GM18858 (cell line): ENCODE data around the gene FBXL7.

ENCODE experiments used
- ATAC-seq: cut with Tn5 transposase; IDR thresholded peaks from one replicate; pipeline ENCODE4 v1.9.1; 2021; ENCODE audit not compliant: unreplicated experiment

The FBXL7 gene

DNA sequence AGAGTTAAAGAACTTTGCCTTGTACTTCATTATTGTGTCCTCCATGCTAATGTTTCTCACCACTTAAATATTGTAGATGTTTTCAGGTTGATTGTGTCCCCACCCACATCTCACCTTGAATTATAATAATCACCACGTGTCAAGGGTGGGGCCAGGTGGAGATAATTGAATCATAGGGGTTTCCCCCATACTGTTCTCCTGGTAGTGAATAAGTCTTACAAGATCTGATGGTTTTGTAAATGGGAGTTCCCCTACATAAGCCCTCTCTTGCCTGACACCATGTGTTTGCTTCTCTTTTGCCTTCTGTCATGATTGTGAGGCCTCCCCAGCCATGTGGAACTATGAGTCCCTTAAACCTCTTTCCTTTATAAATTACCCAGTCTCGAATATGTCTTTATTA lies 248.3 kb downstream of the FBXL7 start:
- ATAC-seq, result no peak

DNA sequence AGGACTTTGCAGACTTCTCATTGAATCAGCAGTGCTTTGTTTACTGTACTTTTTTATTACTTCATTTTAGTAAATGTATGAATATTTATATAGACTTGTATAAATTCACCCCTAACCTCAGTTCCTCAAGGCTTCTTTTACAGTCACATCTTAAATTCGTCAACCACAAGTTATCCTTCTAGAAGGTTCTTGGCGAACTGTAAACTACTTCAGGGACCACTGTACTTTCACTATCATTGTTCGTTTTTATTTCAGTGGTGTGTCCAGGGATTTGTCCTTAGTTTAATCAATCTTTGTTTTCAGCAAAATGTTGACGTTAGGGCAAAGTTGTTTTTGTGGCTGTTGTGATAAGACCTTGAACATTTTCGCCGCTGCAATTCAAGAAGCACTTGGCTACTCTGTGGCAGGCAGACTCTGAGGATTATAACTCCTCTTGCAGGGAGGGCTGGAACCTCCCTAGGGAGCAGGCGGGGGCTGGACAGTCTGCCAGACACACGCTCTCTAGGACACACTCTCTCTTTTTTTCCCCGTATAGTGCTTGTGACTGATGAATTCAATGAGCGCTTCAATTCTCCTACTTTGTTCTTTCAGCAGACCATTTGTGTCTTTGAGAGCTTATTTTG lies 252.8 kb downstream of the FBXL7 start:
- no peak for ATAC-seq

DNA sequence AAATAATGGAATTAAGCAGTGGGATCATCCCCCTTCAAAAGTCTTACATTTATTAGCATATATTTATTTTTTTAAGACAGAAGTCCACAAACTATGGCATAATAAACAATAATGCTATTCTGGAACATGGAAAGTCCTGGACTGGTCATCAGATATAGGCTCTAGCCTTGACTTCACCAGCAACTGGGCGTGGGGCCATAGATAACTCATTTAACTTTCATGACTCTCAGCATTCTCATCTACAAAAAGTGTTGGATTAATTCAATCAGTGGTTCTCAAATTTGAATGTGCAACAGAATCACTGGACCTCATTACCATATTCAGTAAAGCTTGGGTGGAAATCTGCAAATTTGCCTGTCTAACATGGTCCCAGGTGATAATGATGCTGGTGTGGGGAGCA lies 253.8 kb downstream of the FBXL7 start:
- no peak for ATAC-seq

- ATAC-seq, result no peak
These were observed 257.1 kb downstream of the FBXL7 start for GRCh38 chr5:15757103-15757502.

DNA sequence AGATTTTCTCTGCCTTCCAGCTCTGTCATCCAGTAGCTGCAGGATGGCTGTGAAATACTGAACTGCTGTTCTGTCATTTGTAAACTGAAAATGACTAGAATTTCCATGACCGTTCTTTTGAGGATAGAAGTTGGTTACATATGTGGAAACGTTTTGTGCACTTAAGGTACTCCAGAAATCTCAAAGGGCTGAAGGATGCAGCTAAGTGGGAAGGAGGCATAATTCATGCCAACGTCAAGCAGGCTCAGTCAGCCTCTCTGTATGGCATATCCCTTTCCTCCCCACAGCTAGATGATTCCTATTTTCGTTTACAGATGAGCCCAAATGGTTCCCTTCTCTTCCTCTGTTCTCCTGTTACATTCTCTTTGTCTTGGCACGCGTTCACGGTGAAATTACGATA lies 257.6 kb downstream of the FBXL7 start:
- ATAC-seq, result no peak

DNA sequence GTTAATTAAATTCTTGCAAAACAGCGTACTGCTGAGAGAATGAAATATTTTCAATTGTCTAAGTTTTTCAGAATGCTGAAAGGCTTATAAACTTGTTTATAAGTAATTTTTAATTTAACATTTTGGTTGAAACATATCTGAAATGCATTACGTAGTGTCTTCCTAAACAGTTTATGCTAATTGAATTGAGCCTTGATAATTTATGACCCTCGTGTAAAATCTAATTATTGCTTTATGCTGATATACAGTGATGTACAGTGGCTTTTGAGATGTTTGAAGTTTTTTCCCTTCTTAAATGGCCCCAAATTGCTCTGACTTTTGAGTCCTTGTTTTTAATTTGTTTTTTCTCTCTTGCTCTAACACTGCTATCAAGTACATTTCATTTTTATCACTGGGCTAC lies 262.7 kb downstream of the FBXL7 start:
- ATAC-seq, result no peak

- ATAC-seq, result no peak
These were observed 263.8 kb downstream of the FBXL7 start for GRCh38 chr5:15763754-15764153.

- ATAC-seq, result no peak
These were observed 269.0 kb downstream of the FBXL7 start for GRCh38 chr5:15768936-15769335.

- ATAC-seq, result no peak
These were observed 272.2 kb downstream of the FBXL7 start for GRCh38 chr5:15772131-15772530.

DNA sequence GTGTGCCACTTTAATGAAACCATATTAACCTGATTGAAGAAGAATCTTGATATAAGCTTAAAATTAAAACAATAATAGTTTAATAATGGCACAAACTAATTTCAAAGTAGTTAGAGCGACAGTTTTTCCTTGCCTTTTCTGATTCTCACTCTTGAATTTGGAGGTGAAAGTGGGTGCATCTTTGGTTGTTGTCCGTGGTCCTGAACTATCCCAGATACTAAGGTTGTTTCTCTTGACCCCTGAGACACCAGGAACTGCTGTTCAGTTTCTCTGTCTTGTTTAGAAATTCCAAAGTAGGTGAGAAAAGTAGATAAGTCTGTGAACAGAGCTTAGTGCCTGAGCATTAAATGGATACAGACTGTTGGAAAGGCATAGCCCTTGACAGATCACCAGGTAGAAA lies 274.7 kb downstream of the FBXL7 start:
- no peak for ATAC-seq

DNA sequence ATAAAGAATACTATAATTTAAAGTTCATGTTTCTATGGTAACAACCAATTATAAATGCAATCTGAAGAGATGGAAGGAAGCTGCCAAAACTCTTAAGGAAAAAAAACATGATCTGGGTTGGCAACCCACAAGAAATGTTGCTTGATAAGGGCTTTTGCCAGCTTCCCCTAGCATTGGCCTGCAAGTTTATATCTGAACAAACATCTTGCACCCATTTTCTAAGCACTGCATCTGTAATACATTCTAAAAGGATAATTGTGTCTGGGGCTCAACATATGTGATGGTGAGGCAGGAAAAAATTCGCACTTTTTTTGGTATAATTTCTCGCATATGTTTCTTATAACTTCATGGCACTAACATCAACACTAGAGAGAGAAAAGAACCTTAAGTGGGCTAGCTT lies 276.4 kb downstream of the FBXL7 start:
- ATAC-seq, result no peak

DNA sequence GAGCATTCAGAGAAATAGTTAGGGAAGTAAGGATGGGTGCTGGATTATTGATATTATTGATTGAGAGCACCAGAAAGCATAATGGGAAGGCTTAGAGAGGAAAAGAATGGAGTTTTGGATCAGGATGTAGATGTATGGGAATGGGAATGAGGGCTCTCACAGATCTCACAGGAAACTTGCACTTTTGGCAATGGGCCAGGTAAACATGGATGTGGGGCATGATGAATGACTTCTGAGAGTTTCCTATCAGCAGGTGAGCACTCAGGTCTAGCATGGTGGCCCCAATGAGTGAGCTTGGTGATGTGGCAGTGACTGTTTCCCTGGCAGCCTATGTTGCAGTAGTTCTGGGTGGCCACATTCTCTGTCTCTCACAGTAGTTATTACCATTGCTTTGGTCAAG lies 283.8 kb downstream of the FBXL7 start:
- no peak for ATAC-seq

DNA sequence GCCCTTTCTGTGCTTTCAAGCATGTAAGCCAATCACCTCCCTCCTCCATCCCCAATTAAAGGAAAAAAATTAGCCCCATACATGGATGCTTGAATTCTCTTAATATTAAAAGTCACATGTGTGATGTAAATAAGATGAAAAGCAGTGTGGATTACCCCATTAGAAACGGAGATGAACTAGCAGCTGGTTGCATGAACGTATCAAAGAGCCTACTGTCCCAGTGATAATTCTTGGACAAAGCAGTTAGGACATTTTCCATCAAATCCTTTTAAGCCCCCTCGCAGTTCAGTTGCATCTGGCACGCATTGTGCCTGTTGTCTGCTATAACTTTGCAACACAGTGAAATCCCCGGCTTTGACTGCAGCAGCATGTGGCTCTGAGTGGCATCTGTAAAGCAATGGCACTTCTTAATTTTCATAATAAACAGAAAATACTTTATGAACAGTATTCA lies 285.6 kb downstream of the FBXL7 start:
- ATAC-seq, result no peak

- ATAC-seq, result no peak
These were observed 286.3 kb downstream of the FBXL7 start for GRCh38 chr5:15786326-15786725.

- ATAC-seq, result no peak
These were observed 286.9 kb downstream of the FBXL7 start for GRCh38 chr5:15786884-15787283.

DNA sequence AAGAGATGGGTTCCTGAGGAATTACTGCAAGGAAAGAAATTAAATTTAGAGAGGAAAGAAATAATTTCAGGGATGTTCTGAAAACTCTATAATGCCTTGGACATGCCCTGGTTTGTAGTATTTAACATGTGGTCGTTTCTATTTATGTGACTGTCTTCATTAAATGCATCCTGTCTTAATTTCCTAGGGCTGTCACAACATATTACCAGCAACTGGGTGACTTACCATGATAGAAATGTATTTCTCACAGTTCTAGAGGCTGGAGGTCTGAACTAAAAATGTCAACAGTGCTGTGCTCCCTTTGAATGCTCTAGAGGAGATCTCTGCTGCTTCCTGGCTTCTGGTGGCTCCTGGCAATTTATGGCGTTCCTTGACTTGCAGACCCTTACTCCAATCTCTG lies 287.7 kb downstream of the FBXL7 start:
- no peak for ATAC-seq

GRCh38 chr5:15789642-15790041 lies 289.7 kb downstream of the FBXL7 start:
- no peak for ATAC-seq

GRCh38 chr5:15790446-15791018 lies 290.6 kb downstream of the FBXL7 start:
- no peak for ATAC-seq

GRCh38 chr5:15791274-15791673 lies 291.3 kb downstream of the FBXL7 start:
- no peak for ATAC-seq

GRCh38 chr5:15791859-15792258 lies 291.9 kb downstream of the FBXL7 start:
- ATAC-seq, result no peak

DNA sequence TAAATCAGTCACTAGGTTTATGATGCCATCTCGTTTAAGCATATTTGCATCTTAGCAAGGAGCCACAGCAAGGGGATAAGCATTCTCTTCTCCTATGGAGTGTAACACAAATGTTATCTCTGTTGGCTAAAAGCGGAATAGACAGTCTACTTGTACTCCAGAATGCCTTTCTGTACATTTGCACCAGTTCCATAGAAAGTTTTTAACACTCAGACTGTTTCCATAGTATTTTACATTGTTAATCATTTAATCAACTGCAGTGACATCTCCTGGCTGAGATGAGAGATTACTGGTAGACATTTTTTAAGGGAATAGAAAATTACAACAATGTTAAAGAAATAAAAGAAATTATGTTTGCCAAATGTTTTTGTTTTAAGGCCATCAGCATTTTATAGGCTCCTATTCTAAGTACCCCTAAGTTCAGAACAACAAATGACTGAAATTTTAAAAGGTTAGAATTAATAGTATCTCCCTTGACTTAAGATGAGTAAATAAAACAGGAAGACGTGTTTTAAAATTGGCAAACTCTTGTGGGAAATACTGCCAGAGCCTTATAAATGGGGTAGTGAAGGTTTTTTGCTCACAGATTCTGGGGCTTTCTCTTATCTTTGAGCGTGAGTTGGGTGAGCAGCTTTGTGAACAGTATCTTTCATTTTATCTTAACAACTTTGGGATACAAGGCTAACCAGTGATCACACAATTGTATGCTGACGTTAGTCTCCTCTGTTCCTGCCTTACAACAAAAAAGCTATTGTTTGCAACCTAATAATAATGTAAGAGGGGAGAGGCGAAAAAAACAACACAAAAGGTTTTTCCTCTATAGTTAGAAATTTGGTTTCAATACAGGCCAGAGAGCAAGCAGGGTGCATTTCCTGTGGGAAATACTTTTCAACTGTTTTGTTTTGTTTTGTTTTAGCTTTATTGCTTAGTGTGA lies 294.3 kb downstream of the FBXL7 start:
- ATAC-seq, result no peak

- no peak for ATAC-seq
These were observed 296.1 kb downstream of the FBXL7 start for GRCh38 chr5:15796096-15796495.
